HCT116 (cell line): ENCODE data around the gene ELFN1. TPM values are rescaled to one million over a fixed set of nuclear protein-coding genes. Genes with fewer than 3 reads are reported as not detected.

Experiments
- ATAC-seq: fragments of 200-7000 bp; cut with Tn5 transposase; 2 replicates; pipeline ENCODE4 v1.9.1; 2020; ENCODE audit warnings: mild to moderate bottlenecking, moderate library complexity
- BruUV-seq: library from RNA; stranded (reverse); fragments of 400-500 nt; replicated peaks from 2 replicates; lab custom pipeline; 2021; lab: Mats Ljungman, UMichigan
- CTCF ChIA-PET: fragments of 300-600 bp; sonication (Branson Sonifier 250); formaldehyde crosslinking; loops from one replicate; lab custom pipeline; 2021; ENCODE audit warnings: antibody characterized with exemption; lab: Charles Lee
- POLR2A ChIA-PET: fragments of 300-600, 350-600 bp; sonication (Branson Sonifier 250); formaldehyde crosslinking; loops from one replicate; lab custom pipeline; 2021; ENCODE audit warnings: antibody characterized with exemption; lab: Charles Lee
- RAD21 ChIA-PET, 2 experiments: fragments of 300-600 bp; sonication (Branson Sonifier 250); formaldehyde crosslinking; loops; one replicate each; lab custom pipeline; 2023; ENCODE audit warnings: low total read pairs in 2 of 2; ENCODE audit not compliant: uncharacterized antibody in 2 of 2, unreplicated experiment in 2 of 2, low non-redundant PET in 1 of 2; lab: Charles Lee
- DNase-seq: peaks from one replicate; pipeline ENCODE4 v3.0.0-alpha.2; 2010; ENCODE audit warnings: low read depth, low spot score
- H2AFZ ChIP-seq: fragments of 200-600 bp; shearing (Covaris generic), sonication (generic); 2 replicates; pipeline ENCODE4 v1.6.1; 2017; ENCODE audit warnings: low read depth, mixed run types, mixed read lengths, antibody characterized with exemption, low read length; ENCODE audit not compliant: poor library complexity, severe bottlenecking
- H3K27ac ChIP-seq: 2 replicates; pipeline ENCODE4 v1.5.1; 2012; ENCODE audit warnings: low read depth, low read length
- H3K27me3 ChIP-seq: fragments of 200-600 bp; sonication (generic); 2 replicates; pipeline ENCODE4 v1.6.1; 2016; ENCODE audit warnings: mixed run types, low read length, mixed read lengths; ENCODE audit not compliant: insufficient read depth
- H3K36me3 ChIP-seq, 2 experiments: fragments of 200-500 bp in 1 of 2; fragments of 200-600 bp in 1 of 2; sonication (Bioruptor generic) in 1 of 2; sonication (generic) in 1 of 2; 2 replicates each; pipeline versions ENCODE4 v1.5.1 to v1.6.1; 2014 to 2016; ENCODE audit warnings: low read length in 2 of 2, inconsistent platforms in 1 of 2, mixed read lengths in 1 of 2, mixed run types in 1 of 2; ENCODE audit not compliant: insufficient read depth in 2 of 2, control insufficient read depth in 1 of 2
- H3K4me1 ChIP-seq, 2 experiments: fragments of 200-600 bp in 1 of 2; sonication (generic) in 1 of 2; 2 replicates each; pipeline versions ENCODE4 v1.5.1 to v1.6.1; 2012 to 2017; ENCODE audit warnings: low read length in 2 of 2, inconsistent platforms in 1 of 2, mild to moderate bottlenecking in 1 of 2, mixed read lengths in 1 of 2, mixed run types in 1 of 2, moderate library complexity in 1 of 2; ENCODE audit not compliant: insufficient read depth in 2 of 2, control insufficient read depth in 1 of 2
- H3K4me2 ChIP-seq: fragments of 200-600 bp; sonication (generic); 2 replicates; pipeline ENCODE4 v1.6.1; 2017; ENCODE audit warnings: mixed run types, low read length, mixed read lengths
- H3K4me3 ChIP-seq, 2 experiments: fragments of 200-600 bp in 1 of 2; sonication (generic) in 1 of 2; replicated peaks in 1 of 2; 2 replicates each; pipeline ENCODE4 v1.5.1; 2011 to 2016; ENCODE audit warnings: low read length in 2 of 2, control low read depth in 1 of 2, low read depth in 1 of 2, mild to moderate bottlenecking in 1 of 2, mixed read lengths in 1 of 2, mixed run types in 1 of 2
- H3K79me2 ChIP-seq: fragments of 200-600 bp; sonication (generic); 2 replicates; pipeline ENCODE4 v1.6.1; 2017; ENCODE audit warnings: mild to moderate bottlenecking, mixed run types, low read length, moderate library complexity, mixed read lengths; ENCODE audit not compliant: insufficient read depth
- H3K9ac ChIP-seq: fragments of 200-600 bp; sonication (generic); 2 replicates; pipeline ENCODE4 v1.6.1; 2016; ENCODE audit warnings: low read length, mixed read lengths
- H3K9me2 ChIP-seq: fragments of 200-600 bp; sonication (generic), shearing (Covaris generic); 2 replicates; pipeline ENCODE4 v1.6.1; 2017; ENCODE audit warnings: mixed run types, mild to moderate bottlenecking, moderate library complexity; ENCODE audit not compliant: insufficient read depth
- H3K9me3 ChIP-seq, 2 experiments: fragments of 200-500 bp in 1 of 2; fragments of 200-600 bp in 1 of 2; sonication (Bioruptor generic) in 1 of 2; sonication (generic) in 1 of 2; 2 replicates each; pipeline ENCODE4 v1.6.1; 2014 to 2017; ENCODE audit warnings: low read length in 2 of 2, mixed read lengths in 2 of 2, inconsistent platforms in 1 of 2, low read depth in 1 of 2, mild to moderate bottlenecking in 1 of 2, mixed run types in 1 of 2, moderate library complexity in 1 of 2; ENCODE audit not compliant: control insufficient read depth in 1 of 2, insufficient read depth in 1 of 2
- H4K20me1 ChIP-seq: fragments of 200-600 bp; sonication (generic), shearing (Covaris generic); 2 replicates; pipeline ENCODE4 v1.6.1; 2017; ENCODE audit warnings: mixed run types, mild to moderate bottlenecking, moderate library complexity; ENCODE audit not compliant: insufficient read depth
- ATF3 ChIP-seq: IDR thresholded peaks from 2 replicates; pipeline ENCODE4 v1.6.1; 2012
- EZH2phosphoT487 ChIP-seq: fragments of 200-600 bp; IDR thresholded peaks from 2 replicates; pipeline ENCODE4 v1.6.1; 2018; ENCODE audit warnings: antibody characterized with exemption, borderline replicate concordance
- MAX ChIP-seq: IDR thresholded peaks from 2 replicates; pipeline ENCODE4 v1.6.1; 2012
- POLR2A ChIP-seq: IDR thresholded peaks from 2 replicates; pipeline ENCODE4 v1.7.0; 2011; ENCODE audit warnings: borderline replicate concordance; ENCODE audit not compliant: insufficient read depth, insufficient read length; ENCODE audit errors: extremely low read depth
- POLR2AphosphoS5 ChIP-seq: IDR thresholded peaks from 2 replicates; pipeline ENCODE4 v1.6.1; 2011; ENCODE audit warnings: mild to moderate bottlenecking, low read depth, low read length, moderate library complexity
- SIN3A ChIP-seq: IDR thresholded peaks from 2 replicates; pipeline ENCODE4 v1.6.1; 2012; ENCODE audit warnings: low read depth
- SRF ChIP-seq: IDR thresholded peaks from 2 replicates; pipeline ENCODE4 v1.6.1; 2012; ENCODE audit warnings: low read depth
- TCF7L2 ChIP-seq: IDR thresholded peaks from 2 replicates; pipeline ENCODE4 v1.7.0; 2011; ENCODE audit warnings: borderline replicate concordance, inconsistent platforms; ENCODE audit not compliant: insufficient read depth, insufficient read length; ENCODE audit errors: extremely low read depth
- ZBTB33 ChIP-seq: IDR thresholded peaks from 2 replicates; pipeline ENCODE4 v1.6.1; 2011; ENCODE audit warnings: mild to moderate bottlenecking, low read length, moderate library complexity; ENCODE audit not compliant: insufficient replicate concordance; ENCODE audit errors: extremely low read depth
- intact Hi-C: fragments of 100-400 bp; cut with micrococcal nuclease; formaldehyde crosslinking; loops from 2 replicates; pipeline ENCODE4 v1.10.0; 2022
- total RNA-seq: library from RNA; stranded (reverse); gene quantifications from one replicate; pipeline ENCODE4 v1.2.1, GENCODE V29; 2021; ENCODE audit not compliant: unreplicated experiment

The ELFN1 gene
- total RNA-seq, 1 experiment from 2014 or later: 4.4 TPM

- H3K27me3 ChIP-seq: no peaks in the 10 kb centered on the region
- ChIA-PET RAD21 (no interaction called here), CTCF (no interaction called here), POLR2A (no interaction called here)
- no peak overlapping the region for H2AFZ ChIP-seq
- no peaks in the 10 kb centered on the region for H4K20me1 ChIP-seq
- H3K4me2 ChIP-seq: no peak overlapping the region
- no peaks in the 10 kb centered on the region for H3K79me2 ChIP-seq
- BruUV-seq: no TSS peak
- no peaks in the 10 kb centered on the region for H3K4me1 ChIP-seq
- H3K9ac ChIP-seq: no peak overlapping the region
- no peak for TF ChIP-seq ZBTB33
- no peak for TF ChIP-seq SIN3A
- TF ChIP-seq MAX: no peak
- no peak for TF ChIP-seq EZH2phosphoT487
- TF ChIP-seq POLR2AphosphoS5: no peak
- no peak for TF ChIP-seq SRF
- no peak for TF ChIP-seq POLR2A
- no peak for TF ChIP-seq TCF7L2
- no peak for TF ChIP-seq ATF3
- no peaks in the 10 kb centered on the region for H3K36me3 ChIP-seq
- no peaks in the 10 kb centered on the region for H3K9me3 ChIP-seq
- H3K4me3 ChIP-seq: no peak overlapping the region
- H3K9me2 ChIP-seq: no peaks in the 10 kb centered on the region
- no peak for DNase-seq
- ATAC-seq: no peak
- intact Hi-C loops: no loop called here
- no peak overlapping the region for H3K27ac ChIP-seq
Measured at GRCh38 chr7:1654738-1655475, 15.2 kb upstream of the ELFN1 start.
